Measurements from ENCODE around the gene ETV2.

Gene ETV2

DNA sequence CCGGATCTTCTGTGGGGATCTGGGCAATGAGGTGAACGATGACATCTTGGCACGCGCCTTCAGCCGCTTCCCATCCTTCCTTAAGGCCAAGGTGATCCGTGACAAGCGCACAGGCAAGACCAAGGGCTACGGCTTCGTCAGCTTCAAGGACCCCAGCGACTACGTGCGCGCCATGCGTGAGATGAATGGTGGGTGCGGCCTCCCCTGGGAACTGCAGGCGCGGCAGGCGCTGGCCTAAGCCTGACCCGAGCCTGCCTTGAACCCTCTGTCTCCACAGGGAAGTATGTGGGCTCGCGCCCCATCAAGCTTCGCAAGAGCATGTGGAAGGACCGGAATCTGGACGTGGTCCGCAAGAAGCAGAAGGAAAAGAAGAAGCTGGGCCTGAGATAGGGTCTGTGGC is 4.4 kb upstream of the ETV2 start:
- TF ChIP-seq, protein P1, sequence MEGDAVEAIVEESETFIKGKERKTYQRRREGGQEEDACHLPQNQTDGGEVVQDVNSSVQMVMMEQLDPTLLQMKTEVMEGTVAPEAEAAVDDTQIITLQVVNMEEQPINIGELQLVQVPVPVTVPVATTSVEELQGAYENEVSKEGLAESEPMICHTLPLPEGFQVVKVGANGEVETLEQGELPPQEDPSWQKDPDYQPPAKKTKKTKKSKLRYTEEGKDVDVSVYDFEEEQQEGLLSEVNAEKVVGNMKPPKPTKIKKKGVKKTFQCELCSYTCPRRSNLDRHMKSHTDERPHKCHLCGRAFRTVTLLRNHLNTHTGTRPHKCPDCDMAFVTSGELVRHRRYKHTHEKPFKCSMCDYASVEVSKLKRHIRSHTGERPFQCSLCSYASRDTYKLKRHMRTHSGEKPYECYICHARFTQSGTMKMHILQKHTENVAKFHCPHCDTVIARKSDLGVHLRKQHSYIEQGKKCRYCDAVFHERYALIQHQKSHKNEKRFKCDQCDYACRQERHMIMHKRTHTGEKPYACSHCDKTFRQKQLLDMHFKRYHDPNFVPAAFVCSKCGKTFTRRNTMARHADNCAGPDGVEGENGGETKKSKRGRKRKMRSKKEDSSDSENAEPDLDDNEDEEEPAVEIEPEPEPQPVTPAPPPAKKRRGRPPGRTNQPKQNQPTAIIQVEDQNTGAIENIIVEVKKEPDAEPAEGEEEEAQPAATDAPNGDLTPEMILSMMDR (IDR thresholded peaks at IDR 0.05; ENCODE audit: borderline replicate concordance, control extremely low read depth, extremely low read depth, insufficient read depth, missing control alignments): no peak
- no peak for DNase-seq (ENCODE audit: low spot score)
- in situ Hi-C loops (cut with MboI; ENCODE audit: low sequenced_read_pairs, unreplicated experiment): no loop called here

DNA sequence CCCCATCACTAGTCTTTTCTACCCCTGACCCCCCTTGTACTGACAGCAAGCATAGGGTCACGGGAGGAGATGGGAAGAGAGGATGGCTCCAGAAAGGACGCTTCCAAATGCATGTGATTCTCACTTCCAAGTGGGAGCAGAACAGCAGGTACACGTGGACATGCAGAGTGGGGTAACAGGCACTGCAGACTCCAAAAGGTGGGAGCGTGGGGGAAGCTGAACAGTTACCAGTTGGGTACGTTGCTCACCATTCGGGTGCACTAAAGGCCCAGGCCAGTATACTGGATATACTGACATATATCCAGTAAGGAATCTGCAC is 2.3 kb upstream of the ETV2 start:
- no peak for DNase-seq (ENCODE audit: low spot score)
- in situ Hi-C loops (cut with MboI; ENCODE audit: low sequenced_read_pairs, unreplicated experiment): no loop called here
- TF ChIP-seq, protein P1 (IDR thresholded peaks at IDR 0.05; ENCODE audit: borderline replicate concordance, control extremely low read depth, extremely low read depth, insufficient read depth, missing control alignments): no peak

DNA sequence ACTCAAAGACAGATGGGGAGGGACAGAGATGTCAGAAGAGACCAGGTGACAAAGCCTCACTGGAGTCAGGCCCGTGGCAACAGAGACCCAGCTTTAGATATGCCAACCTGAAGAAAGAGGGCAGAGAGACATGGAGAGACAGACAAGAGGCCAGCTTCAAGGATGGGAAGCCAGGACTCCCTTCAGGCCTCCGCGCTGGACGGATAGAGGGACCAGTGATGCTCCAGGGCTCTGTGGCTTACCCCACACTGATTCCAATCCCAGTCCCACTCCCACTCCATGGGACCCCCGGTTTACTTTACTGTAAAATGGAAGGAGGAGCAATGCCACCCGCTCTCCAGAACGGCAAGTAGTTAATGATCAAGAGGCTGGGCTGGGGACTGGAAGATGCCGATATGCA is 1.7 kb upstream of the ETV2 start:
- no peak for DNase-seq (ENCODE audit: low spot score)
- in situ Hi-C loops (cut with MboI; ENCODE audit: low sequenced_read_pairs, unreplicated experiment): no loop called here
- TF ChIP-seq, protein P1 (IDR thresholded peaks at IDR 0.05; ENCODE audit: borderline replicate concordance, control extremely low read depth, extremely low read depth, insufficient read depth, missing control alignments): no peak

DNA sequence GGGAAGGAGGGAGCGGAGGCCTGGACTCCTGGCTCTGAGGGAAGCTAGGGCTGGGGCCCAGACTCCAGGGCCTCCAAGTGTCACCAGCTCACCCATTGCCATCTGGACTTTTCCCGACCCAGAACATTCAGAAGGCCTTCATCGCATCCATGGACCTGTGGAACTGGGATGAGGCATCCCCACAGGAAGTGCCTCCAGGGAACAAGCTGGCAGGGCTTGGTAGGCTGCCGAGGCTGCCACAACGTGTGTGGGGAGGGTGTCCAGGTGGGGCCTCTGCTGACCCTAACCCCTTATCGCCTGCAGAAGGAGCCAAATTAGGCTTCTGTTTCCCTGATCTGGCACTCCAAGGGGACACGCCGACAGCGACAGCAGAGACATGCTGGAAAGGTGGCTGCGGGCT is 767 bp downstream of the ETV2 start:
- no peak for DNase-seq (ENCODE audit: low spot score)
- in situ Hi-C loops (cut with MboI; ENCODE audit: low sequenced_read_pairs, unreplicated experiment): no loop called here
- TF ChIP-seq, protein P1 (IDR thresholded peaks at IDR 0.05; ENCODE audit: borderline replicate concordance, control extremely low read depth, extremely low read depth, insufficient read depth, missing control alignments): no peak

DNA sequence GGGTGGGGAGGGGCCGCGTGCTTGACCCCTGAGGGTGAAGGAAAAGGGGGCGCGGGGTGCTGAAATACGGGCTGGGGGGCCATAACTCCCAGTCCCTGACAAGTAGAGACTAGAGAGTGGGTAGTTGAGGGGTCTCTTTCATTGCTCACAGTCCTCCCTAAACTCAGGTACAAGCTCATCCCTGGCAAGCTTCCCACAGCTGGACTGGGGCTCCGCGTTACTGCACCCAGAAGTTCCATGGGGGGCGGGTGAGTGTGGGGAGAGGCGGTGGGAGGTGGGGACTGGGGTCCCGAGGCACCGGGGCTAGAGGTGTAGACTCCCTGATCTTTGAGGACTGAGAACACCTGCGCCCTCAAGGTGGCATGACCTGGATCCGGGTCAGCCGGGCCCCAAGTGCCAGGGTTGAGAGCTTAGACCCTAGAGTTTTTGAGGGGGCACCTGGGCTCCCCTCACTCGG is 1.3 kb downstream of the ETV2 start:
- TF ChIP-seq, protein P1 (IDR thresholded peaks at IDR 0.05; ENCODE audit: borderline replicate concordance, control extremely low read depth, extremely low read depth, insufficient read depth, missing control alignments): no peak
- in situ Hi-C loops (cut with MboI; ENCODE audit: low sequenced_read_pairs, unreplicated experiment): no loop called here

DNA sequence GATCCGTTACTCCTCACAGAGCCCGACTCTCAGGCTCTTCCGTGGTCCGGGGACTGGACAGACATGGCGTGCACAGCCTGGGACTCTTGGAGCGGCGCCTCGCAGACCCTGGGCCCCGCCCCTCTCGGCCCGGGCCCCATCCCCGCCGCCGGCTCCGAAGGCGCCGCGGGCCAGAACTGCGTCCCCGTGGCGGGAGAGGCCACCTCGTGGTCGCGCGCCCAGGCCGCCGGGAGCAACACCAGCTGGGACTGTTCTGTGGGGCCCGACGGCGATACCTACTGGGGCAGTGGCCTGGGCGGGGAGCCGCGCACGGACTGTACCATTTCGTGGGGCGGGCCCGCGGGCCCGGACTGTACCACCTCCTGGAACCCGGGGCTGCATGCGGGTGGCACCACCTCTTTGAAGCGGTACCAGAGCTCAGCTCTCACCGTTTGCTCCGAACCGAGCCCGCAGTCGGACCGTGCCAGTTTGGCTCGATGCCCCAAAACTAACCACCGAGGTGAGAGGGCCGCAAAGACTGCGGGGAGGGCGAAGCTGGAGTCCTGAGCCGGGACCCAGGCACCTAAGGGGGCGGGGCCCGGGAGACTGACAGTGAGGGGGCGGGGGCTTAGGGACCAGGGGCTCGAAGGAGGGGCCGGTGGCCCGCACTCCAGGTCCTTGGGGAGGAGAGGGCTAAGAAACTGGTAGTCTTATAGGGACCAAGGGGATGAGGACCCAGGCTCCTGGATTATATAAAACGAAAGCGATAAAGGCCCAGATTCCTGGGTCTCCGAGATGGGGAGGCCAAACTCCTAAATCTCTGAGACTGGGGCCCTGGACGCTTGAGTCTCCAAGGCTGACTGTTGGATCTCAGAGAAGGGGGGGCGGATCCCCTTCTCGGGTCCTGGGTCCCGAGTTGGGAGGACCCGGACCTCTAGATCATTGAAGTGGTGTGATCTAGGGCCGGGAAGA is 2.0 kb downstream of the ETV2 start:
- TF ChIP-seq, protein P1 (IDR thresholded peaks at IDR 0.05; ENCODE audit: borderline replicate concordance, control extremely low read depth, extremely low read depth, insufficient read depth, missing control alignments): peak; percentile 17
- in situ Hi-C loops (cut with MboI; ENCODE audit: low sequenced_read_pairs, unreplicated experiment): no loop called here
- peak; percentile 90 for DNase-seq (ENCODE audit: low spot score)

More for the DNA sequence above, 1.3 kb downstream of the ETV2 start:
- no peak for DNase-seq (ENCODE audit: low spot score)
